Fibroblast of villous mesenchyme (primary cell): Measurements from ENCODE around the gene SRMS. TPM values are rescaled to one million over a fixed set of nuclear protein-coding genes. Genes with fewer than 3 reads are reported as not detected.
A peak's percentile ranks its signal among the peaks of the same experiment; 100 is the strongest.

Source experiments
- DNase-seq: peaks from one replicate; pipeline ENCODE4 v3.0.0-alpha.2; 2010; ENCODE audit warnings: low read depth
- H3K4me3 ChIP-seq: 2 replicates; pipeline ENCODE4 v1.5.1; 2011; ENCODE audit warnings: low read depth, mild to moderate bottlenecking, low read length
- total RNA-seq: library from RNA; depleted of rRNA; stranded (reverse); fragments of >200 nt; gene quantifications from 2 replicates; pipeline ENCODE4 v1.2.3, GENCODE V29; 2012
- TF ChIP-seq, protein P1 (sequence below): IDR thresholded peaks from 2 replicates; pipeline ENCODE4 v1.5.1; 2012; ENCODE audit warnings: low read depth, mild to moderate bottlenecking, low read length; ENCODE audit not compliant: insufficient read depth

Gene SRMS
- total RNA-seq, 1 donor = not detected

DNA sequence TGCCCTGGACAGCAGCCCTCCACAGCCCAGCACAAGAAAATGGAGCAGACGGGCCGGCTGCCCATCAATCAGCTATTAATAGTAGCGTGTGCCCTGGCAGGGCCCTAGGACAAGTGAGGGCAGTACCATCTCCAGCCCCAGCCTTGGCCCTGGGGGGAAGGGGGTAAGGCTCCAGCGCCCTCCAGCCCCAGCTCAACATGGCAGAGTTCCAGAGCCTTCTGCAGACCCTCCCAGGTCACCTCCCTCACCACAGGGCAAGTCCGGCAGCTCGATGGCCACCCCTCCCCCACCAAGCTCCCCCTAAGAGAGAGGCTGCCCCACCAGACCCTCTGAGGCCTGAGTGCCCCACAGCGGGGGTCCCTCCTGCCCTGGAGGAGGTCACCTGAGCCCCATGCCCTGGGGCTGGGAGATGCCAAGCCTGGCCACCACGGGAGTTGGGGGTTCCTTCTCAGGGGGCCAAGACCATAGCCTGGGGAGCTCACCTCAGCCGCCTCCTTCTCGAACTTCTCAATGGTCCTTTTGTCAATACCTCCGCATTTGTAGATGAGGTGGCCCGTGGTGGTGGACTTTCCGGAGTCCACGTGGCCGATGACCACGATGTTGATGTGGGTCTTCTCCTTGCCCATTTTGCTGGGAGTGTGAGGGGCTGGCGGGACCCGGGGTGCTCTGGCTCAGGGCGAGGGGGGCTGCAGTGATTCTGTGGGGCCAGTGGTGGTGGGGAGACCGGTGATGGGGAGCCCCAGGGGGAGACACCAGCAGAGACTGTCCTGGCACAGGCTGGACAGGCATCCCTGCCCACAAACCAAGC lies 50.2 kb downstream of the SRMS start:
- DNase-seq = no peak
- no peak overlapping the region for H3K4me3 ChIP-seq
- TF ChIP-seq, protein P1, sequence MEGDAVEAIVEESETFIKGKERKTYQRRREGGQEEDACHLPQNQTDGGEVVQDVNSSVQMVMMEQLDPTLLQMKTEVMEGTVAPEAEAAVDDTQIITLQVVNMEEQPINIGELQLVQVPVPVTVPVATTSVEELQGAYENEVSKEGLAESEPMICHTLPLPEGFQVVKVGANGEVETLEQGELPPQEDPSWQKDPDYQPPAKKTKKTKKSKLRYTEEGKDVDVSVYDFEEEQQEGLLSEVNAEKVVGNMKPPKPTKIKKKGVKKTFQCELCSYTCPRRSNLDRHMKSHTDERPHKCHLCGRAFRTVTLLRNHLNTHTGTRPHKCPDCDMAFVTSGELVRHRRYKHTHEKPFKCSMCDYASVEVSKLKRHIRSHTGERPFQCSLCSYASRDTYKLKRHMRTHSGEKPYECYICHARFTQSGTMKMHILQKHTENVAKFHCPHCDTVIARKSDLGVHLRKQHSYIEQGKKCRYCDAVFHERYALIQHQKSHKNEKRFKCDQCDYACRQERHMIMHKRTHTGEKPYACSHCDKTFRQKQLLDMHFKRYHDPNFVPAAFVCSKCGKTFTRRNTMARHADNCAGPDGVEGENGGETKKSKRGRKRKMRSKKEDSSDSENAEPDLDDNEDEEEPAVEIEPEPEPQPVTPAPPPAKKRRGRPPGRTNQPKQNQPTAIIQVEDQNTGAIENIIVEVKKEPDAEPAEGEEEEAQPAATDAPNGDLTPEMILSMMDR = no peak

GRCh38 chr20:63496596-63497120 lies 50.9 kb downstream of the SRMS start:
- no peak overlapping the region for H3K4me3 ChIP-seq
- no peak for DNase-seq
- TF ChIP-seq, protein P1 = no peak

DNA sequence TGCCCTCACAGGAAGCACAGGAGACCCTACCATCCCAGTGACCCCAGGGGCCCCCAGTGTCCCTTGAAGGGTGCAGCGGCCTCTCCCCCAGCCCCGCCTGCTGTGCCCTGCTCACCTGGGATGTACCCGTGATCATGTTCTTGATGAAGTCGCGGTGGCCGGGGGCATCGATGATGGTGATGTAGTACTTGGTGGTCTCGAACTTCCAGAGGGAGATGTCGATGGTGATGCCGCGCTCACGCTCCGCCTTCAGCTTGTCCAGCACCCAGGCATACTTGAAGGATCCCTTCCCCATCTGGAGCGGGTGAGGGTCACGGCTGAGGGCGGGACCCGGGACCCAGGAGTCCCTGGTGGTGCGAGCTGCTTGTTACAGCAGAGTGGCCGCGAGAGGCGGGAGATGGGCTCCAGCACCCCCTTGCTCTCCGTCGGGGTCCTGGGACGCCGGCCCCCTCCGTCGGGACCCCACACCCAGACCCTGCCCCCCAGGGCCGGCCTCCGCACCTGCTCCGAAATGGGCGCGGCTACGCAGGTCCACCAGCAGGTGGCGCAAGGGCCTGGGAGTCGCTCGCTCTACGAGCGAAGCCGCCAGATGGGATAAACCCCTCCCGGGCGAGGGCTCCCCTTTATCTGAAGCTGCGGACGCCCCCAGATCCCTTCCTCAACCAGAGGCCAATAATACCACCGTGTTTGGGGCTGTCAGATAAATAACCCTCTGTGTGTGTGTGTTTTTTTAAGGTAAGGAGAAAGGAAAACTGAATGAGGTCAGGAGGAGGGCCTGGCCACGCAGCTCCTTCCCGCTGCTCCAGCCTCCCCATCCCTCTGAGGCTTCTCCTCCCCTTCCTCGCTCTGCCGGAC lies 51.6 kb downstream of the SRMS start:
- DNase-seq = peak; percentile 41
- TF ChIP-seq, protein P1 = peak; percentile 85
- H3K4me3 ChIP-seq = peak overlapping the region; percentile 40

DNA sequence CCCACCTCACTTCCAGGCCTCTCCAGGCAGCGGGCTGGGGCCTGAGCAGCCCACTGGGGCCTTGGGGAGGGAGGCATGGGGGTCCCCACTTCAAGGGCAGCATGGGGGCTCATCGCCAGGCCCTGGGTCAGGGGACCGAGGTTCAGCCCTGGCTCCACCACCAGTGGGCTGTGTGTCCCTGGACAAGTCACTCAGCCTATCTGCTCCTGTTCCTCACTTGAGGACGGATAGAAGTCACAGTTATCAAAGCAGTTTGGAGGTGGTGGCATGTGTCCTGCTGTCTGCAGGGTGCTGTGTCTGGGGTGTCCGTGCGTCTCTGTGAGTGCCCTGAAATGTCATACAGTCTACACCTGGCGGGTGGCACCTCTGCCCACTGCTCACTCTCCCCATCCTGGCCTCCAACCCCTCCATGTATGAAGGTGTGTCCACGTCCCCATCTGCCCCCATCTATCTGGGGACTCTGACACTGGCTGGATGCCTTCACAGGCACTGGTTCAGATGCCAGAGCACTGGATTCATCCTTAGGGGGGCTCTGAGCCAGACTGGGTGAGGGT lies 52.3 kb downstream of the SRMS start:
- DNase-seq = no peak
- TF ChIP-seq, protein P1 = no peak
- no peak overlapping the region for H3K4me3 ChIP-seq

DNA sequence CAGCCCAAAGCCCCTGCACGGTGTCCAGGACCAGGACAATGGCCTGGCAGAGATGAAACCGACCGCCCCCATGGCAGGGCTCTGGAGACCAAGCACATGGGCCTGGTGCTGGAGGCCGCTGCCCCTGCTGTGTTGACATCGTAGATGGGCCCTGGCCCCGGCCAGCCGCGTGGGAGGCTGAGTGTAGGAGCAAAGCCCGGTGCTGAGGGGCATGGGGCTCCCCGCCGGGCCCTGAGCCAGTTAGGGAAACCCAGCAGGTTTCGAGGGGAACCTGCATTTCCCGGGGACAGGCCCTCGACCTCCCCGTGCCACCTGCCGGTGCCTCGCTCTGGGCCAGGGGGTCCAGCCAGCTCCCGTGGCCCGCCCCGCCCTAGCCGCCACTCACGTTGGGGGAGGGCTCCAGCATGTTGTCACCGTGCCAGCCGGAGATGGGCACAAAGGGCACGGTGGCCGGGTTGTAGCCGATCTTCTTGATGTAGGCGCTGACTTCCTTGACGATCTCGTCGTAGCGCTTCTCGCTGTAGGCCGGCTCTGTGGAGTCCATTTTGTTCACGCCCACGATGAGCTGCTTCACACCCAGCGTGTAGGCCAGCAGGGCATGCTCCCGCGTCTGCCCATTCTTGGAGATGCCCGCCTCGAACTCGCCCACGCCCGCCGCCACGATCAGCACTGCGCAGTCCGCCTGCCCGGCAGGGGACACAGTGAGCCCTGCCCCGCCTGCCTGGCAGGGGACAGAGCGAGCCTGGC lies 53.0 kb downstream of the SRMS start:
- no peak overlapping the region for H3K4me3 ChIP-seq
- no peak for DNase-seq
- TF ChIP-seq, protein P1 = no peak

GRCh38 chr20:63494084-63494419 lies 53.5 kb downstream of the SRMS start:
- TF ChIP-seq, protein P1 = no peak
- no peak overlapping the region for H3K4me3 ChIP-seq
- DNase-seq = no peak
